PC-9 (cell line): Measurements from ENCODE around the gene DLEU7. TPM values are rescaled to one million over a fixed set of nuclear protein-coding genes. Genes with fewer than 3 reads are reported as not detected.

ENCODE experiments used
- BruUV-seq: library from RNA; stranded (reverse); fragments of 400-500 nt; replicated peaks from 2 replicates; lab custom pipeline; 2021; lab: Mats Ljungman, UMichigan
- CTCF ChIA-PET: fragments of 300-600 bp; sonication (Branson Sonifier 250); formaldehyde crosslinking; loops from one replicate; lab custom pipeline; 2022; ENCODE audit warnings: antibody characterized with exemption; lab: Charles Lee
- POLR2A ChIA-PET: fragments of 300-600 bp; sonication (Branson Sonifier 250); formaldehyde crosslinking; loops from one replicate; lab custom pipeline; 2022; ENCODE audit warnings: antibody characterized with exemption; ENCODE audit not compliant: unreplicated experiment; lab: Charles Lee
- DNase-seq, 2 experiments: peaks; one replicate each; pipeline versions ENCODE4 v3.0.0 to v3.0.0-alpha.2; 2015 to 2022; ENCODE audit warnings: mixed read lengths in 1 of 2
- H2AFZ ChIP-seq: fragments of 200-600 bp; sonication (generic); 2 replicates; pipeline ENCODE4 v1.8.1; 2017; ENCODE audit warnings: antibody characterized with exemption
- H3F3A ChIP-seq: fragments of 200-600 bp; sonication (generic); 2 replicates; pipeline ENCODE4 v1.8.1; 2017; ENCODE audit warnings: antibody characterized with exemption, mild to moderate bottlenecking, low read depth; ENCODE audit not compliant: insufficient read depth
- H3K27ac ChIP-seq: fragments of 200-600 bp; sonication (generic); 2 replicates; pipeline ENCODE4 v1.6.1; 2016; ENCODE audit warnings: mixed run types
- H3K27me3 ChIP-seq: fragments of 200-600 bp; sonication (generic); 2 replicates; pipeline ENCODE4 v1.6.1; 2016; ENCODE audit warnings: low read depth, mixed run types; ENCODE audit not compliant: insufficient read depth
- H3K36me3 ChIP-seq: fragments of 200-600 bp; sonication (generic); 2 replicates; pipeline ENCODE4 v1.6.1; 2016; ENCODE audit warnings: low read depth, mixed run types
- H3K4me1 ChIP-seq: fragments of 200-600 bp; sonication (generic); replicated peaks from 2 replicates; pipeline ENCODE4 v1.6.1; 2016; ENCODE audit warnings: mixed run types; ENCODE audit not compliant: insufficient read depth
- H3K4me2 ChIP-seq: fragments of 200-600 bp; sonication (generic); 2 replicates; pipeline ENCODE4 v1.6.1; 2017; ENCODE audit warnings: mixed run types
- H3K4me3 ChIP-seq: fragments of 200-600 bp; sonication (generic); 2 replicates; pipeline ENCODE4 v1.6.1; 2016; ENCODE audit warnings: mixed run types
- H3K79me2 ChIP-seq: fragments of 200-600 bp; sonication (generic); 2 replicates; pipeline ENCODE4 v1.6.1; 2017; ENCODE audit warnings: low read depth, mixed run types
- H3K9me2 ChIP-seq: fragments of 200-600 bp; sonication (generic); 2 replicates; pipeline ENCODE4 v1.8.1; 2017; ENCODE audit warnings: mild to moderate bottlenecking; ENCODE audit not compliant: insufficient read depth
- H3K9me3 ChIP-seq: fragments of 200-600 bp; sonication (generic); 2 replicates; pipeline ENCODE4 v1.8.1; 2016; ENCODE audit warnings: low read depth; ENCODE audit not compliant: insufficient read depth
- H4K20me1 ChIP-seq: fragments of 200-600 bp; sonication (generic); 2 replicates; pipeline ENCODE4 v1.8.1; 2017; ENCODE audit not compliant: insufficient read depth
- CTCF ChIP-seq: fragments of 200-600 bp; sonication (generic); conservative IDR thresholded peaks from 2 replicates; pipeline ENCODE4 v1.6.1; 2017; ENCODE audit warnings: mixed run types, antibody characterized with exemption, mild to moderate bottlenecking, moderate library complexity
- EZH2 ChIP-seq: fragments of 200-600 bp; sonication (generic); IDR thresholded peaks from 2 replicates; pipeline ENCODE4 v1.8.0; 2017; ENCODE audit warnings: antibody characterized with exemption, low read depth
- intact Hi-C: fragments of 100-400 bp; cut with micrococcal nuclease; formaldehyde crosslinking; loops from one replicate; pipeline ENCODE4 v1.10.0; 2022; ENCODE audit not compliant: unreplicated experiment
- total RNA-seq: library from RNA; stranded (reverse); gene quantifications from 2 replicates; pipeline ENCODE4 v1.2.3, GENCODE V29; 2021

Gene DLEU7
- total RNA-seq, 1 experiment from 2014 or later, result not detected

GRCh38 chr13:50842990-50843256, 569 bp downstream of the DLEU7 start:
- Histone ChIP-seq H3K27me3 (no peaks in the 10 kb centered on the region), H3K36me3 (no peaks in the 10 kb centered on the region), H3K4me3 (no peak overlapping the region), H3K4me1 (no peaks in the 10 kb centered on the region), H3K9me2 (no peaks in the 10 kb centered on the region), H3K27ac (no peak overlapping the region), H3K79me2 (no peaks in the 10 kb centered on the region), H3F3A (no peaks in the 10 kb centered on the region), H4K20me1 (no peaks in the 10 kb centered on the region), H2AFZ (no peak overlapping the region), H3K9me3 (no peaks in the 10 kb centered on the region), H3K4me2 (no peak overlapping the region)
- no TSS peak for BruUV-seq
- DNase-seq, result no peak
- intact Hi-C loops, result no loop called here
- TF ChIP-seq EZH2 (no peak), CTCF (no peak)
- POLR2A ChIA-PET, result no interaction called here
- CTCF ChIA-PET, result no interaction called here

GRCh38 chr13:50842251-50842989, 1.1 kb downstream of the DLEU7 start:
- Histone ChIP-seq H4K20me1 (no peaks in the 10 kb centered on the region), H3K27me3 (no peaks in the 10 kb centered on the region), H3F3A (no peaks in the 10 kb centered on the region), H3K9me3 (no peaks in the 10 kb centered on the region), H3K4me3 (no peak overlapping the region), H3K36me3 (no peaks in the 10 kb centered on the region), H3K4me2 (no peak overlapping the region), H3K27ac (no peak overlapping the region), H3K79me2 (no peaks in the 10 kb centered on the region), H3K4me1 (no peaks in the 10 kb centered on the region), H3K9me2 (no peaks in the 10 kb centered on the region), H2AFZ (no peak overlapping the region)
- intact Hi-C loops, result no loop called here
- CTCF ChIA-PET, result no interaction called here
- TF ChIP-seq CTCF (no peak), EZH2 (no peak)
- DNase-seq, result no peak
- BruUV-seq, result no TSS peak
- POLR2A ChIA-PET, result no interaction called here

GRCh38 chr13:50841786-50842185, 1.7 kb downstream of the DLEU7 start:
- no peak overlapping the region for H3K27ac ChIP-seq
- no TSS peak for BruUV-seq
- H2AFZ ChIP-seq, result no peak overlapping the region
- intact Hi-C loops, result no loop called here
- no peaks in the 10 kb centered on the region for H4K20me1 ChIP-seq
- H3K4me1 ChIP-seq, result no peaks in the 10 kb centered on the region
- no peak overlapping the region for H3K4me3 ChIP-seq
- H3K4me2 ChIP-seq, result no peak overlapping the region
- no peaks in the 10 kb centered on the region for H3K36me3 ChIP-seq
- no peak for TF ChIP-seq EZH2
- TF ChIP-seq CTCF, result no peak
- no peaks in the 10 kb centered on the region for H3F3A ChIP-seq
- POLR2A ChIA-PET, result no interaction called here
- no peaks in the 10 kb centered on the region for H3K9me2 ChIP-seq
- H3K9me3 ChIP-seq, result no peaks in the 10 kb centered on the region
- no peak for DNase-seq
- CTCF ChIA-PET, result no interaction called here
- H3K79me2 ChIP-seq, result no peaks in the 10 kb centered on the region
- H3K27me3 ChIP-seq, result no peaks in the 10 kb centered on the region
